Heart left ventricle (tissue), 13 donors: ENCODE measurements around the gene ALG8.

Experiments
- POLR2A ChIP-seq, 2 donors: fragments of 450-650 bp; IDR thresholded peaks; one replicate each; pipeline ENCODE4 v1.6.1; 2017; ENCODE audit warnings: antibody characterized with exemption in 2 of 2, mild to moderate bottlenecking in 2 of 2, moderate library complexity in 2 of 2
- TF ChIP-seq, protein P1 (sequence below), 12 donors: fragments of 200-600 bp; sonication (generic) in 4 of 12; IDR thresholded peaks; one replicate each; pipeline versions ENCODE4 v1.5.0 to v1.8.0; 2018 to 2022; ENCODE audit warnings: antibody characterized with exemption in 12 of 12, mild to moderate bottlenecking in 5 of 12
- donor health status: ischemic (EF 13 %, LVEDD 7.1; RV severe dilation, severe dysfunction).
- donor health status: DM: no; HTN: yes; CAD: no.
- donor health status: DM: no; HTN: no; CAD: no.
- donor health status: ischemic (EF 25% LVEDD 6.9; RV normal size, moderate dysfunction).
- donor health status: ischemic (EF 25% LVEDD 5.7; RV mildly dilated, moderate dysfunction).
- donor health status: ischemic (EF 35%, LVEDD 5.7; RV mildly dilated, moderate dysfunction).
- donor health status: nonischemic (EF 11% LVEDD 7.7; RV severe dilation, severe dysfunction).
- donor health status: DM: yes; HTN: yes; CAD: no.
- donor health status: PGD.
- donor health status: ischemic (EF 29% LVEDD 5.4; RV normal size, mild dysfunction).
- donor health status: nonischemic (EF 23%, LVEDD 6.1; RV moderate dilation, normal function).

DNA sequence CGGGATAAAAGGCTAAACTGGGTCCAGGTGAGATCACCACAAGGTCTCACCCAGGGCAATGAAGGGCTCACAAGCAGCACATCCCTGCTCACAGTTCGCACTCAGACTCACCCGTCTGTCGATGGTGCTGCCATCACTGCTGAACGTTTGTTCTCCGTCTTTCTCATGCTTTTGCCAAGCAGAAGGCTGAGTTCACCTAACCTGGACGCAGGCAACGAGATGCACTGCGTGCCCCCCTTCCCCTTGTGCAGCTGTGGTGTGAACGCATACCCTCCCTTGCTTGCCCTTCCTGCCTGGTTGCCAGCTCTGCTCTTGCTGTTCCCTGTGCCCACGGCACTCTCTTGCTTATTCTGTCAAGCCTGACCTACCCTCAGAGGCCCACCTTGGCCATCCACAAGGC is 31.0 kb upstream of the ALG8 start:
- TF ChIP-seq POLR2A (IDR thresholded peaks at IDR 0.05) = no peak
- TF ChIP-seq, protein P1, sequence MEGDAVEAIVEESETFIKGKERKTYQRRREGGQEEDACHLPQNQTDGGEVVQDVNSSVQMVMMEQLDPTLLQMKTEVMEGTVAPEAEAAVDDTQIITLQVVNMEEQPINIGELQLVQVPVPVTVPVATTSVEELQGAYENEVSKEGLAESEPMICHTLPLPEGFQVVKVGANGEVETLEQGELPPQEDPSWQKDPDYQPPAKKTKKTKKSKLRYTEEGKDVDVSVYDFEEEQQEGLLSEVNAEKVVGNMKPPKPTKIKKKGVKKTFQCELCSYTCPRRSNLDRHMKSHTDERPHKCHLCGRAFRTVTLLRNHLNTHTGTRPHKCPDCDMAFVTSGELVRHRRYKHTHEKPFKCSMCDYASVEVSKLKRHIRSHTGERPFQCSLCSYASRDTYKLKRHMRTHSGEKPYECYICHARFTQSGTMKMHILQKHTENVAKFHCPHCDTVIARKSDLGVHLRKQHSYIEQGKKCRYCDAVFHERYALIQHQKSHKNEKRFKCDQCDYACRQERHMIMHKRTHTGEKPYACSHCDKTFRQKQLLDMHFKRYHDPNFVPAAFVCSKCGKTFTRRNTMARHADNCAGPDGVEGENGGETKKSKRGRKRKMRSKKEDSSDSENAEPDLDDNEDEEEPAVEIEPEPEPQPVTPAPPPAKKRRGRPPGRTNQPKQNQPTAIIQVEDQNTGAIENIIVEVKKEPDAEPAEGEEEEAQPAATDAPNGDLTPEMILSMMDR (IDR thresholded peaks at IDR 0.05) = no peak
